IMR-90 (cell line): ENCODE measurements around the gene BAZ1A. TPM values are rescaled to one million over a fixed set of nuclear protein-coding genes. Genes with fewer than 3 reads are reported as not detected.

ENCODE experiments used
- ATAC-seq: fragments of 200-7000 bp; cut with Tn5 transposase; 2 replicates; pipeline ENCODE4 v1.9.1; 2020; ENCODE audit warnings: low read depth, mild to moderate bottlenecking, moderate library complexity
- BruUV-seq: library from RNA; stranded (reverse); fragments of 400-500 nt; replicated peaks from 2 replicates; lab custom pipeline; 2021; lab: Mats Ljungman, UMichigan
- CTCF ChIA-PET: fragments of 300-600 bp; formaldehyde crosslinking; extraction: SDS; loops from one replicate; lab custom pipeline; 2021; ENCODE audit warnings: antibody characterized with exemption; lab: Yijun Ruan, JAX
- POLR2A ChIA-PET: fragments of 300-600 bp; sonication (Branson Sonifier 250); formaldehyde crosslinking; loops from one replicate; lab custom pipeline; 2022; ENCODE audit warnings: antibody characterized with exemption; ENCODE audit not compliant: unreplicated experiment; lab: Charles Lee
- DNase-seq: peaks from one replicate; pipeline ENCODE4 v3.0.0; 2013
- H2AFZ ChIP-seq: replicated peaks from 2 replicates; pipeline ENCODE3; 2013; ENCODE audit warnings: low read length, mild to moderate bottlenecking; ENCODE audit not compliant: poor library complexity
- H2AK5ac ChIP-seq: 2 replicates; pipeline ENCODE4 v1.6.1; 2013; ENCODE audit warnings: low read depth, low read length, inconsistent platforms
- H2AK9ac ChIP-seq: replicated peaks from 2 replicates; pipeline ENCODE3; 2013; ENCODE audit warnings: mild to moderate bottlenecking, low read depth, low read length, moderate library complexity; ENCODE audit not compliant: poor library complexity
- H2BK120ac ChIP-seq: 2 replicates; pipeline ENCODE4 v1.6.1; 2013; ENCODE audit warnings: low read depth, low read length, inconsistent platforms
- H2BK15ac ChIP-seq: 3 replicates; pipeline ENCODE4 v1.6.1; 2013; ENCODE audit warnings: low read depth, low read length, inconsistent platforms
- H2BK20ac ChIP-seq: 2 replicates; pipeline ENCODE4 v1.6.1; 2013; ENCODE audit warnings: low read depth, mild to moderate bottlenecking, inconsistent platforms, low read length, moderate library complexity
- H2BK5ac ChIP-seq: 2 replicates; pipeline ENCODE4 v1.6.1; 2013; ENCODE audit warnings: mild to moderate bottlenecking, low read depth, low read length, inconsistent platforms; ENCODE audit not compliant: poor library complexity, severe bottlenecking
- H3K14ac ChIP-seq: replicated peaks from 2 replicates; pipeline ENCODE4 v1.6.1; 2013; ENCODE audit warnings: low read depth, low read length, inconsistent platforms
- H3K18ac ChIP-seq: 2 replicates; pipeline ENCODE4 v1.6.1; 2013; ENCODE audit warnings: low read depth, low read length, control low read depth
- H3K23ac ChIP-seq: 2 replicates; pipeline ENCODE4 v1.6.1; 2013; ENCODE audit warnings: low read depth, low read length, inconsistent platforms
- H3K27ac ChIP-seq: 2 replicates; pipeline ENCODE4 v1.5.1; 2013; ENCODE audit warnings: mild to moderate bottlenecking, control low read depth, low read length; ENCODE audit not compliant: insufficient read depth
- H3K27me3 ChIP-seq: 2 replicates; pipeline ENCODE4 v1.6.1; 2013; ENCODE audit warnings: low read length; ENCODE audit not compliant: control insufficient read depth, insufficient read depth
- H3K36me3 ChIP-seq: 2 replicates; pipeline ENCODE4 v1.6.1; 2013; ENCODE audit warnings: low read length, mixed read lengths; ENCODE audit not compliant: control insufficient read depth, insufficient read depth
- H3K4ac ChIP-seq: 2 replicates; pipeline ENCODE4 v1.6.1; 2013; ENCODE audit warnings: low read depth, low read length, inconsistent platforms
- H3K4me1 ChIP-seq: 2 replicates; pipeline ENCODE4 v1.6.1; 2013; ENCODE audit warnings: low read length, mixed read lengths; ENCODE audit not compliant: control insufficient read depth, insufficient read depth
- H3K4me2 ChIP-seq: 2 replicates; pipeline ENCODE4 v1.6.1; 2013; ENCODE audit warnings: low read depth, mild to moderate bottlenecking, control low read depth, low read length, moderate library complexity
- H3K4me3 ChIP-seq: 2 replicates; pipeline ENCODE4 v1.5.1; 2013; ENCODE audit warnings: low read depth, mild to moderate bottlenecking, control low read depth, low read length, moderate library complexity; ENCODE audit not compliant: insufficient read depth
- H3K56ac ChIP-seq: 2 replicates; pipeline ENCODE4 v1.6.1; 2013; ENCODE audit warnings: low read length, inconsistent platforms; ENCODE audit not compliant: insufficient read depth; ENCODE audit errors: extremely low read depth
- H3K79me1 ChIP-seq, 2 experiments: 2 replicates each; pipeline ENCODE4 v1.6.1; 2013; ENCODE audit warnings: low read length in 2 of 2, inconsistent platforms in 1 of 2, low read depth in 1 of 2
- H3K9ac ChIP-seq: 2 replicates; pipeline ENCODE4 v1.6.1; 2013; ENCODE audit warnings: low read depth, low read length, control low read depth
- H3K9me1 ChIP-seq: 2 replicates; pipeline ENCODE4 v1.6.1; 2013; ENCODE audit warnings: low read length, inconsistent platforms; ENCODE audit not compliant: insufficient read depth
- H3K9me3 ChIP-seq: 2 replicates; pipeline ENCODE4 v1.6.1; 2013; ENCODE audit warnings: low read length; ENCODE audit not compliant: control insufficient read depth, insufficient read depth
- H4K20me1 ChIP-seq: 2 replicates; pipeline ENCODE4 v1.6.1; 2013; ENCODE audit warnings: low read length, inconsistent platforms; ENCODE audit not compliant: insufficient read depth
- H4K5ac ChIP-seq: 2 replicates; pipeline ENCODE4 v1.6.1; 2013; ENCODE audit warnings: mild to moderate bottlenecking, low read depth, low read length, control low read depth
- H4K8ac ChIP-seq, 2 experiments: 2 replicates each; pipeline ENCODE4 v1.6.1; 2013; ENCODE audit warnings: low read depth in 2 of 2, low read length in 2 of 2, control low read depth in 1 of 2, inconsistent platforms in 1 of 2
- H4K91ac ChIP-seq: 2 replicates; pipeline ENCODE4 v1.6.1; 2013; ENCODE audit warnings: low read depth, low read length, inconsistent platforms; ENCODE audit not compliant: insufficient read depth
- BHLHE40 ChIP-seq: fragments of 150-350 bp; IDR thresholded peaks from 2 replicates; pipeline ENCODE4 v1.6.1; 2016; ENCODE audit warnings: mild to moderate bottlenecking, low read depth, low read length
- CEBPB ChIP-seq: IDR thresholded peaks from 2 replicates; pipeline ENCODE4 v1.6.1; 2012; ENCODE audit warnings: low read depth, low read length, improper control_type of control experiment
- CHD1 ChIP-seq: IDR thresholded peaks from 2 replicates; pipeline ENCODE4 v1.6.1; 2012; ENCODE audit warnings: low read depth, low read length, improper control_type of control experiment
- FOS ChIP-seq: fragments of 150-350 bp; IDR thresholded peaks from 2 replicates; pipeline ENCODE4 v1.6.1; 2016; ENCODE audit warnings: low read depth, low read length
- MAFK ChIP-seq: IDR thresholded peaks from 2 replicates; pipeline ENCODE4 v1.6.1; 2012; ENCODE audit warnings: low read depth, low read length, improper control_type of control experiment
- MAZ ChIP-seq: IDR thresholded peaks from 2 replicates; pipeline ENCODE4 v1.6.1; 2012; ENCODE audit warnings: low read depth, mild to moderate bottlenecking, low read length, improper control_type of control experiment, moderate library complexity, borderline replicate concordance
- MXI1 ChIP-seq: IDR thresholded peaks from 2 replicates; pipeline ENCODE4 v1.6.1; 2012; ENCODE audit warnings: low read depth, mild to moderate bottlenecking, low read length, moderate library complexity, borderline replicate concordance
- NFE2L2 ChIP-seq: fragments of 150-350 bp; IDR thresholded peaks from 2 replicates; pipeline ENCODE4 v1.6.1; 2016; ENCODE audit warnings: low read depth, mild to moderate bottlenecking, low read length
- POLR2A ChIP-seq: IDR thresholded peaks from 2 replicates; pipeline ENCODE4 v1.6.1; 2012; ENCODE audit warnings: mild to moderate bottlenecking, low read depth, low read length
- RAD21 ChIP-seq: IDR thresholded peaks from 2 replicates; pipeline ENCODE4 v1.6.1; 2012; ENCODE audit warnings: low read length, improper control_type of control experiment
- RCOR1 ChIP-seq: IDR thresholded peaks from 2 replicates; pipeline ENCODE4 v1.6.1; 2012; ENCODE audit warnings: mild to moderate bottlenecking, low read length, improper control_type of control experiment; ENCODE audit not compliant: insufficient replicate concordance
- RFX5 ChIP-seq: IDR thresholded peaks from 2 replicates; pipeline ENCODE4 v1.8.0; 2012; ENCODE audit warnings: low read depth, mild to moderate bottlenecking, low read length, moderate library complexity
- SMC3 ChIP-seq: fragments of 150-350 bp; IDR thresholded peaks from 2 replicates; pipeline ENCODE4 v1.6.1; 2016; ENCODE audit warnings: low read depth, mild to moderate bottlenecking, antibody characterized with exemption, low read length, moderate library complexity
- WGBS, 2 experiments: methylation state at CpG; one replicate each; pipeline versions ENCODE4 v1.1.5 to v1.1.7; 2013; ENCODE audit warnings: missing lambda C conversion rate in 2 of 2; ENCODE audit not compliant: insufficient read length in 1 of 2; ENCODE audit errors: extremely low coverage in 2 of 2; 5-methylcytosine and 5-hydroxymethylcytosine counted together
- dilution Hi-C: fragments of 300-500 bp; cut with HindIII; formaldehyde crosslinking; loops from one replicate; pipeline ENCODE4 v1.14.3; 2018; ENCODE audit warnings: low sequenced_read_pairs; ENCODE audit not compliant: unreplicated experiment
- in situ Hi-C: fragments of 300-500 bp; cut with MboI; formaldehyde crosslinking; loops from 3 replicates; pipeline ENCODE4 v1.14.3; 2019; ENCODE audit warnings: low sequenced_read_pairs, inconsistent platforms, mixed read lengths
- intact Hi-C: fragments of 100-400 bp; cut with micrococcal nuclease; formaldehyde crosslinking; loops from 2 replicates; pipeline ENCODE4 v1.10.0; 2022
- polyA plus RNA-seq, 3 experiments: library from polyadenylated mRNA; depleted of rRNA; stranded (reverse); fragments of >200 nt; gene quantifications; 2 replicates each; pipeline ENCODE4 v1.2.3, GENCODE V29; 2012; ENCODE audit warnings: low replicate concordance in 1 of 3
- total RNA-seq: library from RNA; depleted of rRNA; stranded (reverse); fragments of >200 nt; gene quantifications from 2 replicates; pipeline ENCODE4 v1.2.3, GENCODE V29; 2012
- TF ChIP-seq, protein P1 (sequence below): conservative IDR thresholded peaks from 2 replicates; pipeline ENCODE4 v1.5.1; 2012; ENCODE audit warnings: mild to moderate bottlenecking, low read depth, low read length, improper control_type of control experiment
- TF ChIP-seq, protein P2 (sequence below): fragments of 150-350 bp; IDR thresholded peaks from 2 replicates; pipeline ENCODE4 v1.6.1; 2017; ENCODE audit warnings: mild to moderate bottlenecking, antibody characterized with exemption, low read length, low read depth
- TF ChIP-seq, protein P3 (sequence below): fragments of 150-350 bp; IDR thresholded peaks from 2 replicates; pipeline ENCODE4 v1.6.1; 2016; ENCODE audit warnings: low read depth, mild to moderate bottlenecking, low read length, moderate library complexity, borderline replicate concordance

The BAZ1A gene
- total and polyA plus RNA-seq, 2 of the 4 experiments (the other 2 are of a cell fraction), result 15.3 to 23.8 TPM

GRCh38 chr14:34837801-34838322 lies 37.3 kb downstream of the BAZ1A start:
- H2AK9ac ChIP-seq, result no peak overlapping the region
- no peak overlapping the region for H3K4me3 ChIP-seq
- no peak overlapping the region for H3K27ac ChIP-seq
- no peak overlapping the region for H3K23ac ChIP-seq
- ATAC-seq (no peak), DNase-seq (no peak)
- H3K9me3 ChIP-seq, result no peaks in the 10 kb centered on the region
- H4K5ac ChIP-seq, result no peak overlapping the region
- TF ChIP-seq CEBPB, result no peak
- TF ChIP-seq RCOR1, result no peak
- TF ChIP-seq SMC3, result no peak
- no peak for TF ChIP-seq MAZ
- TF ChIP-seq FOS, result no peak
- TF ChIP-seq BHLHE40, result no peak
- TF ChIP-seq POLR2A, result no peak
- TF ChIP-seq, protein P1, sequence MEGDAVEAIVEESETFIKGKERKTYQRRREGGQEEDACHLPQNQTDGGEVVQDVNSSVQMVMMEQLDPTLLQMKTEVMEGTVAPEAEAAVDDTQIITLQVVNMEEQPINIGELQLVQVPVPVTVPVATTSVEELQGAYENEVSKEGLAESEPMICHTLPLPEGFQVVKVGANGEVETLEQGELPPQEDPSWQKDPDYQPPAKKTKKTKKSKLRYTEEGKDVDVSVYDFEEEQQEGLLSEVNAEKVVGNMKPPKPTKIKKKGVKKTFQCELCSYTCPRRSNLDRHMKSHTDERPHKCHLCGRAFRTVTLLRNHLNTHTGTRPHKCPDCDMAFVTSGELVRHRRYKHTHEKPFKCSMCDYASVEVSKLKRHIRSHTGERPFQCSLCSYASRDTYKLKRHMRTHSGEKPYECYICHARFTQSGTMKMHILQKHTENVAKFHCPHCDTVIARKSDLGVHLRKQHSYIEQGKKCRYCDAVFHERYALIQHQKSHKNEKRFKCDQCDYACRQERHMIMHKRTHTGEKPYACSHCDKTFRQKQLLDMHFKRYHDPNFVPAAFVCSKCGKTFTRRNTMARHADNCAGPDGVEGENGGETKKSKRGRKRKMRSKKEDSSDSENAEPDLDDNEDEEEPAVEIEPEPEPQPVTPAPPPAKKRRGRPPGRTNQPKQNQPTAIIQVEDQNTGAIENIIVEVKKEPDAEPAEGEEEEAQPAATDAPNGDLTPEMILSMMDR, result no peak
- TF ChIP-seq CHD1, result no peak
- no peak for TF ChIP-seq RFX5
- TF ChIP-seq MAFK, result no peak
- no peak for TF ChIP-seq RAD21
- TF ChIP-seq, protein P2, sequence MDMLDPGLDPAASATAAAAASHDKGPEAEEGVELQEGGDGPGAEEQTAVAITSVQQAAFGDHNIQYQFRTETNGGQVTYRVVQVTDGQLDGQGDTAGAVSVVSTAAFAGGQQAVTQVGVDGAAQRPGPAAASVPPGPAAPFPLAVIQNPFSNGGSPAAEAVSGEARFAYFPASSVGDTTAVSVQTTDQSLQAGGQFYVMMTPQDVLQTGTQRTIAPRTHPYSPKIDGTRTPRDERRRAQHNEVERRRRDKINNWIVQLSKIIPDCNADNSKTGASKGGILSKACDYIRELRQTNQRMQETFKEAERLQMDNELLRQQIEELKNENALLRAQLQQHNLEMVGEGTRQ, result no peak
- TF ChIP-seq NFE2L2, result no peak
- TF ChIP-seq, protein P3, sequence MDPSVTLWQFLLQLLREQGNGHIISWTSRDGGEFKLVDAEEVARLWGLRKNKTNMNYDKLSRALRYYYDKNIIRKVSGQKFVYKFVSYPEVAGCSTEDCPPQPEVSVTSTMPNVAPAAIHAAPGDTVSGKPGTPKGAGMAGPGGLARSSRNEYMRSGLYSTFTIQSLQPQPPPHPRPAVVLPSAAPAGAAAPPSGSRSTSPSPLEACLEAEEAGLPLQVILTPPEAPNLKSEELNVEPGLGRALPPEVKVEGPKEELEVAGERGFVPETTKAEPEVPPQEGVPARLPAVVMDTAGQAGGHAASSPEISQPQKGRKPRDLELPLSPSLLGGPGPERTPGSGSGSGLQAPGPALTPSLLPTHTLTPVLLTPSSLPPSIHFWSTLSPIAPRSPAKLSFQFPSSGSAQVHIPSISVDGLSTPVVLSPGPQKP, result no peak
- no peak for TF ChIP-seq MXI1
- in situ Hi-C loops, result no loop called here
- no peak overlapping the region for H2AFZ ChIP-seq
- H3K9me1 ChIP-seq, result no peaks in the 10 kb centered on the region
- intact Hi-C loops, result no loop called here
- ChIA-PET POLR2A (no interaction called here), CTCF (no interaction called here)
- no peak overlapping the region for H2AK5ac ChIP-seq
- no peaks in the 10 kb centered on the region for H3K27me3 ChIP-seq
- WGBS, 2 experiments, result 75% methylated on average over 1 of the region's 3 CpGs; no CpG with 5 or more reads in 1 of the 2 experiments
- BruUV-seq, result no TSS peak
- H3K14ac ChIP-seq, result no peak overlapping the region
- peaks cover 36 to 61% of the 10 kb centered on the region in 2 experiments for H3K79me1 ChIP-seq
- dilution Hi-C loops, result no loop called here
- H3K4me2 ChIP-seq, result no peak overlapping the region
- H2BK120ac ChIP-seq, result no peak overlapping the region
- peaks cover 2% of the 10 kb centered on the region; the same call in 1 of the 2 replicates for H3K4me1 ChIP-seq
- H2BK5ac ChIP-seq, result no peak overlapping the region
- H3K56ac ChIP-seq, result no peak overlapping the region
- no peak overlapping the region for H3K4ac ChIP-seq
- H4K91ac ChIP-seq, result no peak overlapping the region
- H3K36me3 ChIP-seq, result 0 out of 2 replicates have a peak, but pooled peaks cover 1% of the 10 kb centered on the region
- H2BK20ac ChIP-seq, result no peak overlapping the region
- H3K18ac ChIP-seq, result no peak overlapping the region
- H4K20me1 ChIP-seq, result no peaks in the 10 kb centered on the region
- no peak overlapping the region for H3K9ac ChIP-seq
- no peak overlapping the region for H4K8ac ChIP-seq
- H2BK15ac ChIP-seq, result no peak overlapping the region
